ENCODE results near the gene SIKE1.
A peak's percentile ranks its signal among the peaks of the same experiment; 100 is the strongest.

DNA sequence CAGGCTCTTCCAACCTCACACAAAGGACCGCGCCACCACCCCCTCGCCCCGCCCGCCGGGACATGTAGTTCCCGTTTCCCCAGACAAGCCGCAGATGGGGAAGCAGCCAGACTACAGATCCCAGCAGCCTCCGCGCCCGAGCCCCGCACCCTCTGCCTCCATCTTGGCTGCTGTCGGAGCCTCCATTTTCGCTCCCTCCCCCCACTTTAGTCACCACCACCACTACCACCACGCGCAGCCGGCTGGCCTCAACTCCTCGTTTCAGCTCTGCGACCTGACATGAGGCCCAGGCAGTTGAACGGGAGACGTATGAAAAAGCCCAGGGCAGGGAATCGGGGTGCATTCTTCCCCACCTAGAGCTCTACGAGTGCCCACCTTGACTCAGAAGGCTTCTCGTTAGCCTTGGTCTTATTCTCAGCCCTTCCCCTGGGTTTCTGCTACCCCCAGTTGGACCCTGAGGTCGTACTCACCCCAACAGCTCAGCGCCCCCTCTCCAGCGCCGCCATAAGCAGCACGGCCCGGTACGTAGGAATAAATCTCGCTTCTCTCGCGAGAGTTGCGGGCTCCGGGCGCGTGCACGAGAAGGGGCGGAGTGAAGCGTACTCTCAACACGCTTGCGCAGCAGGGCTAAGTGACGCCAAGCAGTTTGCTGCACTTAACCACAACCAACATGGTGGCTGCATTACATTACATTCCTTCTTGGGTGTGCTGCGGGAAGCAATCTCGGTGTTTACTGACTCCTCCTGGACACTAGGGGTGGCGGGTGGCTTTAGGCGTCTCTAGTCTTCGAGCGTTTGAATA lies 22.8 kb downstream of the SIKE1 start, which contains the start of gene CSDE1:
- TF ChIP-seq, protein P1, sequence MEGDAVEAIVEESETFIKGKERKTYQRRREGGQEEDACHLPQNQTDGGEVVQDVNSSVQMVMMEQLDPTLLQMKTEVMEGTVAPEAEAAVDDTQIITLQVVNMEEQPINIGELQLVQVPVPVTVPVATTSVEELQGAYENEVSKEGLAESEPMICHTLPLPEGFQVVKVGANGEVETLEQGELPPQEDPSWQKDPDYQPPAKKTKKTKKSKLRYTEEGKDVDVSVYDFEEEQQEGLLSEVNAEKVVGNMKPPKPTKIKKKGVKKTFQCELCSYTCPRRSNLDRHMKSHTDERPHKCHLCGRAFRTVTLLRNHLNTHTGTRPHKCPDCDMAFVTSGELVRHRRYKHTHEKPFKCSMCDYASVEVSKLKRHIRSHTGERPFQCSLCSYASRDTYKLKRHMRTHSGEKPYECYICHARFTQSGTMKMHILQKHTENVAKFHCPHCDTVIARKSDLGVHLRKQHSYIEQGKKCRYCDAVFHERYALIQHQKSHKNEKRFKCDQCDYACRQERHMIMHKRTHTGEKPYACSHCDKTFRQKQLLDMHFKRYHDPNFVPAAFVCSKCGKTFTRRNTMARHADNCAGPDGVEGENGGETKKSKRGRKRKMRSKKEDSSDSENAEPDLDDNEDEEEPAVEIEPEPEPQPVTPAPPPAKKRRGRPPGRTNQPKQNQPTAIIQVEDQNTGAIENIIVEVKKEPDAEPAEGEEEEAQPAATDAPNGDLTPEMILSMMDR (IDR thresholded peaks at IDR 0.05): peak in 1 of 3 experiments; percentile 9
- TF ChIP-seq POLR2A (IDR thresholded peaks at IDR 0.05): peak; percentile 22 to 84
- TF ChIP-seq POLR2AphosphoS5 (IDR thresholded peaks at IDR 0.05; ENCODE audit: insufficient read depth in 1 of 2, low read depth in 1 of 2): peak; percentile 82 to 99
